HCT116 (cell line): ENCODE measurements around the gene SDCBP2. TPM values are rescaled to one million over a fixed set of nuclear protein-coding genes. Genes with fewer than 3 reads are reported as not detected.

Experiments used
- ATAC-seq: fragments of 200-7000 bp; cut with Tn5 transposase; 2 replicates; pipeline ENCODE4 v1.9.1; 2020; ENCODE audit warnings: mild to moderate bottlenecking, moderate library complexity
- BruUV-seq: library from RNA; stranded (reverse); fragments of 400-500 nt; replicated peaks from 2 replicates; lab custom pipeline; 2021; lab: Mats Ljungman, UMichigan
- CTCF ChIA-PET: fragments of 300-600 bp; sonication (Branson Sonifier 250); formaldehyde crosslinking; loops from one replicate; lab custom pipeline; 2021; ENCODE audit warnings: antibody characterized with exemption; lab: Charles Lee
- POLR2A ChIA-PET: fragments of 300-600, 350-600 bp; sonication (Branson Sonifier 250); formaldehyde crosslinking; loops from one replicate; lab custom pipeline; 2021; ENCODE audit warnings: antibody characterized with exemption; lab: Charles Lee
- RAD21 ChIA-PET, 2 experiments: fragments of 300-600 bp; sonication (Branson Sonifier 250); formaldehyde crosslinking; loops; one replicate each; lab custom pipeline; 2023; ENCODE audit warnings: low total read pairs in 2 of 2; ENCODE audit not compliant: uncharacterized antibody in 2 of 2, unreplicated experiment in 2 of 2, low non-redundant PET in 1 of 2; lab: Charles Lee
- DNase-seq: peaks from one replicate; pipeline ENCODE4 v3.0.0-alpha.2; 2010; ENCODE audit warnings: low read depth, low spot score
- H2AFZ ChIP-seq: fragments of 200-600 bp; shearing (Covaris generic), sonication (generic); 2 replicates; pipeline ENCODE4 v1.6.1; 2017; ENCODE audit warnings: low read depth, mixed run types, mixed read lengths, antibody characterized with exemption, low read length; ENCODE audit not compliant: poor library complexity, severe bottlenecking
- H3K27ac ChIP-seq: 2 replicates; pipeline ENCODE4 v1.5.1; 2012; ENCODE audit warnings: low read depth, low read length
- H3K27me3 ChIP-seq: fragments of 200-600 bp; sonication (generic); 2 replicates; pipeline ENCODE4 v1.6.1; 2016; ENCODE audit warnings: mixed run types, low read length, mixed read lengths; ENCODE audit not compliant: insufficient read depth
- H3K36me3 ChIP-seq, 2 experiments: fragments of 200-500 bp in 1 of 2; fragments of 200-600 bp in 1 of 2; sonication (Bioruptor generic) in 1 of 2; sonication (generic) in 1 of 2; 2 replicates each; pipeline versions ENCODE4 v1.5.1 to v1.6.1; 2014 to 2016; ENCODE audit warnings: low read length in 2 of 2, inconsistent platforms in 1 of 2, mixed read lengths in 1 of 2, mixed run types in 1 of 2; ENCODE audit not compliant: insufficient read depth in 2 of 2, control insufficient read depth in 1 of 2
- H3K4me1 ChIP-seq, 2 experiments: fragments of 200-600 bp in 1 of 2; sonication (generic) in 1 of 2; 2 replicates each; pipeline versions ENCODE4 v1.5.1 to v1.6.1; 2012 to 2017; ENCODE audit warnings: low read length in 2 of 2, inconsistent platforms in 1 of 2, mild to moderate bottlenecking in 1 of 2, mixed read lengths in 1 of 2, mixed run types in 1 of 2, moderate library complexity in 1 of 2; ENCODE audit not compliant: insufficient read depth in 2 of 2, control insufficient read depth in 1 of 2
- H3K4me2 ChIP-seq: fragments of 200-600 bp; sonication (generic); 2 replicates; pipeline ENCODE4 v1.6.1; 2017; ENCODE audit warnings: mixed run types, low read length, mixed read lengths
- H3K4me3 ChIP-seq, 2 experiments: fragments of 200-600 bp in 1 of 2; sonication (generic) in 1 of 2; replicated peaks in 1 of 2; 2 replicates each; pipeline ENCODE4 v1.5.1; 2011 to 2016; ENCODE audit warnings: low read length in 2 of 2, control low read depth in 1 of 2, low read depth in 1 of 2, mild to moderate bottlenecking in 1 of 2, mixed read lengths in 1 of 2, mixed run types in 1 of 2
- H3K79me2 ChIP-seq: fragments of 200-600 bp; sonication (generic); 2 replicates; pipeline ENCODE4 v1.6.1; 2017; ENCODE audit warnings: mild to moderate bottlenecking, mixed run types, low read length, moderate library complexity, mixed read lengths; ENCODE audit not compliant: insufficient read depth
- H3K9ac ChIP-seq: fragments of 200-600 bp; sonication (generic); 2 replicates; pipeline ENCODE4 v1.6.1; 2016; ENCODE audit warnings: low read length, mixed read lengths
- H3K9me2 ChIP-seq: fragments of 200-600 bp; sonication (generic), shearing (Covaris generic); 2 replicates; pipeline ENCODE4 v1.6.1; 2017; ENCODE audit warnings: mixed run types, mild to moderate bottlenecking, moderate library complexity; ENCODE audit not compliant: insufficient read depth
- H3K9me3 ChIP-seq, 2 experiments: fragments of 200-500 bp in 1 of 2; fragments of 200-600 bp in 1 of 2; sonication (Bioruptor generic) in 1 of 2; sonication (generic) in 1 of 2; 2 replicates each; pipeline ENCODE4 v1.6.1; 2014 to 2017; ENCODE audit warnings: low read length in 2 of 2, mixed read lengths in 2 of 2, inconsistent platforms in 1 of 2, low read depth in 1 of 2, mild to moderate bottlenecking in 1 of 2, mixed run types in 1 of 2, moderate library complexity in 1 of 2; ENCODE audit not compliant: control insufficient read depth in 1 of 2, insufficient read depth in 1 of 2
- H4K20me1 ChIP-seq: fragments of 200-600 bp; sonication (generic), shearing (Covaris generic); 2 replicates; pipeline ENCODE4 v1.6.1; 2017; ENCODE audit warnings: mixed run types, mild to moderate bottlenecking, moderate library complexity; ENCODE audit not compliant: insufficient read depth
- EGR1 ChIP-seq: IDR thresholded peaks from 2 replicates; pipeline ENCODE4 v1.6.1; 2012; ENCODE audit warnings: low read depth
- ELF1 ChIP-seq: IDR thresholded peaks from 2 replicates; pipeline ENCODE4 v1.6.1; 2012; ENCODE audit warnings: low read depth, borderline replicate concordance
- EZH2phosphoT487 ChIP-seq: fragments of 200-600 bp; IDR thresholded peaks from 2 replicates; pipeline ENCODE4 v1.6.1; 2018; ENCODE audit warnings: antibody characterized with exemption, borderline replicate concordance
- SRF ChIP-seq: IDR thresholded peaks from 2 replicates; pipeline ENCODE4 v1.6.1; 2012; ENCODE audit warnings: low read depth
- ZFX ChIP-seq: fragments of 450-650 bp; IDR thresholded peaks from 2 replicates; pipeline ENCODE4 v1.6.1; 2017
- intact Hi-C: fragments of 100-400 bp; cut with micrococcal nuclease; formaldehyde crosslinking; loops from 2 replicates; pipeline ENCODE4 v1.10.0; 2022
- total RNA-seq: library from RNA; stranded (reverse); gene quantifications from one replicate; pipeline ENCODE4 v1.2.1, GENCODE V29; 2021; ENCODE audit not compliant: unreplicated experiment
- TF ChIP-seq, protein P1 (sequence below), 3 experiments: fragments of 200-600 bp in 1 of 3; sonication (generic) in 1 of 3; IDR thresholded peaks in 2 of 3; conservative IDR thresholded peaks in 1 of 3; 2 replicates each; pipeline ENCODE4 v1.5.1; 2012 to 2017; ENCODE audit warnings: low read depth in 2 of 3, low read length in 2 of 3, antibody characterized with exemption in 1 of 3, borderline replicate concordance in 1 of 3, control low read depth in 1 of 3, mild to moderate bottlenecking in 1 of 3, mixed read lengths in 1 of 3, mixed run types in 1 of 3, moderate library complexity in 1 of 3; ENCODE audit not compliant: insufficient read depth in 1 of 3
- TF ChIP-seq, protein P2 (sequence below): IDR thresholded peaks from 2 replicates; pipeline ENCODE4 v1.6.1; 2012; ENCODE audit warnings: low read depth

Gene SDCBP2
- total RNA-seq, 1 experiment from 2014 or later, result 3.4 TPM

DNA sequence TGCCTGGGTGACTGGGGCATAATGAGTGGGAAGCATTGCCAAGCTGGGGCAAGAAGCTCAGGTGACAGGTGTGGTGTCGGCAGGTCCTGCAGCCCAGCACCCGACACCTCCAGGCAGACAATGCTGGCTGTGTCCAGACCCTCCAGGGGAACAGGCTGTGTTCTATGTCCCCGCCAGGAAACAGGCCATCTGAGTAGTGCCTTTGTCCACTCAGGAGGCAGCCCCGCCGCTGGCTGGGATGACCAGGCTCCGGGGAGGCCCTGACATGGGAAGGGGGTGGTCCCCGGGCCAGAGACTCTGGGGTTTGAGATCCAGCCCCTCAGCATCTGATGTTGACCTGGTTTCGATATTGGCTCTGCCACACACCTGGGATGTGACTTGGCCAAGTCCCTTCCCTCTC, 34.4 kb downstream of the SDCBP2 start:
- Histone ChIP-seq H3K79me2 (no peaks in the 10 kb centered on the region), H3K9me2 (no peaks in the 10 kb centered on the region), H2AFZ (no peak overlapping the region), H3K4me3 (no peak overlapping the region), H4K20me1 (no peaks in the 10 kb centered on the region), H3K27ac (no peak overlapping the region), H3K9ac (no peak overlapping the region), H3K36me3 (no peaks in the 10 kb centered on the region), H3K4me2 (no peak overlapping the region), H3K9me3 (no peaks in the 10 kb centered on the region), H3K4me1 (no peaks in the 10 kb centered on the region), H3K27me3 (no peaks in the 10 kb centered on the region)
- ChIA-PET POLR2A (no interaction called here), CTCF (no interaction called here), RAD21 (no interaction called here)
- ATAC-seq (no peak), DNase-seq (no peak)
- intact Hi-C loops, result no loop called here
- no TSS peak for BruUV-seq
- TF ChIP-seq EZH2phosphoT487 (no peak), SRF (no peak), ZFX (no peak), EGR1 (no peak), ELF1 (no peak)
- TF ChIP-seq, protein P1, sequence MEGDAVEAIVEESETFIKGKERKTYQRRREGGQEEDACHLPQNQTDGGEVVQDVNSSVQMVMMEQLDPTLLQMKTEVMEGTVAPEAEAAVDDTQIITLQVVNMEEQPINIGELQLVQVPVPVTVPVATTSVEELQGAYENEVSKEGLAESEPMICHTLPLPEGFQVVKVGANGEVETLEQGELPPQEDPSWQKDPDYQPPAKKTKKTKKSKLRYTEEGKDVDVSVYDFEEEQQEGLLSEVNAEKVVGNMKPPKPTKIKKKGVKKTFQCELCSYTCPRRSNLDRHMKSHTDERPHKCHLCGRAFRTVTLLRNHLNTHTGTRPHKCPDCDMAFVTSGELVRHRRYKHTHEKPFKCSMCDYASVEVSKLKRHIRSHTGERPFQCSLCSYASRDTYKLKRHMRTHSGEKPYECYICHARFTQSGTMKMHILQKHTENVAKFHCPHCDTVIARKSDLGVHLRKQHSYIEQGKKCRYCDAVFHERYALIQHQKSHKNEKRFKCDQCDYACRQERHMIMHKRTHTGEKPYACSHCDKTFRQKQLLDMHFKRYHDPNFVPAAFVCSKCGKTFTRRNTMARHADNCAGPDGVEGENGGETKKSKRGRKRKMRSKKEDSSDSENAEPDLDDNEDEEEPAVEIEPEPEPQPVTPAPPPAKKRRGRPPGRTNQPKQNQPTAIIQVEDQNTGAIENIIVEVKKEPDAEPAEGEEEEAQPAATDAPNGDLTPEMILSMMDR (IDR thresholded peaks at IDR 0.05 in 2 of 3, conservative IDR thresholded peaks at IDR 0.05 in 1 of 3; ENCODE audit: borderline replicate concordance in 1 of 3, insufficient read depth in 1 of 3, low read depth in 2 of 3, low read length in 2 of 3), result no peak
- TF ChIP-seq, protein P2, sequence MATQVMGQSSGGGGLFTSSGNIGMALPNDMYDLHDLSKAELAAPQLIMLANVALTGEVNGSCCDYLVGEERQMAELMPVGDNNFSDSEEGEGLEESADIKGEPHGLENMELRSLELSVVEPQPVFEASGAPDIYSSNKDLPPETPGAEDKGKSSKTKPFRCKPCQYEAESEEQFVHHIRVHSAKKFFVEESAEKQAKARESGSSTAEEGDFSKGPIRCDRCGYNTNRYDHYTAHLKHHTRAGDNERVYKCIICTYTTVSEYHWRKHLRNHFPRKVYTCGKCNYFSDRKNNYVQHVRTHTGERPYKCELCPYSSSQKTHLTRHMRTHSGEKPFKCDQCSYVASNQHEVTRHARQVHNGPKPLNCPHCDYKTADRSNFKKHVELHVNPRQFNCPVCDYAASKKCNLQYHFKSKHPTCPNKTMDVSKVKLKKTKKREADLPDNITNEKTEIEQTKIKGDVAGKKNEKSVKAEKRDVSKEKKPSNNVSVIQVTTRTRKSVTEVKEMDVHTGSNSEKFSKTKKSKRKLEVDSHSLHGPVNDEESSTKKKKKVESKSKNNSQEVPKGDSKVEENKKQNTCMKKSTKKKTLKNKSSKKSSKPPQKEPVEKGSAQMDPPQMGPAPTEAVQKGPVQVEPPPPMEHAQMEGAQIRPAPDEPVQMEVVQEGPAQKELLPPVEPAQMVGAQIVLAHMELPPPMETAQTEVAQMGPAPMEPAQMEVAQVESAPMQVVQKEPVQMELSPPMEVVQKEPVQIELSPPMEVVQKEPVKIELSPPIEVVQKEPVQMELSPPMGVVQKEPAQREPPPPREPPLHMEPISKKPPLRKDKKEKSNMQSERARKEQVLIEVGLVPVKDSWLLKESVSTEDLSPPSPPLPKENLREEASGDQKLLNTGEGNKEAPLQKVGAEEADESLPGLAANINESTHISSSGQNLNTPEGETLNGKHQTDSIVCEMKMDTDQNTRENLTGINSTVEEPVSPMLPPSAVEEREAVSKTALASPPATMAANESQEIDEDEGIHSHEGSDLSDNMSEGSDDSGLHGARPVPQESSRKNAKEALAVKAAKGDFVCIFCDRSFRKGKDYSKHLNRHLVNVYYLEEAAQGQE, result no peak
